Activated effector memory CD4-positive, alpha-beta T cell treated with Interleukin-2 at 50 U/mL for 16 hours (primary cell): Measurements from ENCODE around the gene SLC11A1.

Experiments used
- DNase-seq: peaks from one replicate; pipeline ENCODE4 v3.0.0-alpha.2; 2020

SLC11A1 gene, protein sequence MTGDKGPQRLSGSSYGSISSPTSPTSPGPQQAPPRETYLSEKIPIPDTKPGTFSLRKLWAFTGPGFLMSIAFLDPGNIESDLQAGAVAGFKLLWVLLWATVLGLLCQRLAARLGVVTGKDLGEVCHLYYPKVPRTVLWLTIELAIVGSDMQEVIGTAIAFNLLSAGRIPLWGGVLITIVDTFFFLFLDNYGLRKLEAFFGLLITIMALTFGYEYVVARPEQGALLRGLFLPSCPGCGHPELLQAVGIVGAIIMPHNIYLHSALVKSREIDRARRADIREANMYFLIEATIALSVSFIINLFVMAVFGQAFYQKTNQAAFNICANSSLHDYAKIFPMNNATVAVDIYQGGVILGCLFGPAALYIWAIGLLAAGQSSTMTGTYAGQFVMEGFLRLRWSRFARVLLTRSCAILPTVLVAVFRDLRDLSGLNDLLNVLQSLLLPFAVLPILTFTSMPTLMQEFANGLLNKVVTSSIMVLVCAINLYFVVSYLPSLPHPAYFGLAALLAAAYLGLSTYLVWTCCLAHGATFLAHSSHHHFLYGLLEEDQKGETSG

DNA sequence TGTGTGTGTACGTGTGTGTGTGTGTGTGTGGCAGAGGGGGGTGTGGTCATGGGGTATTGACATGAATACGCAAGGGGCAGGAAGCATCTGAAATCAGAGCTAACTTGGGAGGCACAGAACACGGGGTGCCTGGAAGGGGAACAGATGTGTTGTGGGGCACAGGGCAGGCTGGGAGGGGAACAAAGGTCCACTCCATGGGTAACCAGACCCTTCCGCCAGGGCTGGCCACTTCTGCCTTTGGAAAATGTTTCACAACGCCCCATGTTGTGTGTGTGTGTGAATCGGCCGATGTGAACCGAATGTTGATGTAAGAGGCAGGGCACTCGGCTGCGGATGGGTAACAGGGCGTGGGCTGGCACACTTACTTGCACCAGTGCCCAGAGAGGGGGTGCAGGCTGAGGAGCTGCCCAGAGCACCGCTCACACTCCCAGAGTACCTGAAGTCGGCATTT lies at the start of gene SLC11A1:
Gene SLC11A1 (plus strand): TSS at position 358 of the 451 bp plus-strand sequence. CDS start 96 bp downstream, outside the sequence.
- no peak for DNase-seq

DNA sequence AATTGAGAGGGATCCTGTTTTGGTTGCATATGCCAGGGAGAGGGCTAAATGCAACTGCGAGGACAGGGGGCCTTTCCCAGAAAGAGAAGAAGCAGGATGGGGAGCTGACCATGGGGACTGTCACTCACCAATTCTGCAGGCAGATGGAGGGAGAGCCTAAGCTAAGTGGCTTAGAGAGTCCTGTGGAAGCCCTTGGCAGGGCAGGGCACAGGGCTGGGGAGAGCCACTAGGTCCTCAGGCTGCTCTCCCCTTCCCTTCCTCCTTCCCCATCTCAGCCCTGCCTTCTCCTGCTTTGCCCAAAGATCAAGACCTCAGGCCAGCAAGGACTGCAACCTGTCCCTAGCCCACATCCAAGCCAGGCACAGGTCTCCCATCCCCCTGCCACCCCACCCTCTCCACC lies 49.8 kb upstream of the SLC11A1 start:
- no peak for DNase-seq

DNA sequence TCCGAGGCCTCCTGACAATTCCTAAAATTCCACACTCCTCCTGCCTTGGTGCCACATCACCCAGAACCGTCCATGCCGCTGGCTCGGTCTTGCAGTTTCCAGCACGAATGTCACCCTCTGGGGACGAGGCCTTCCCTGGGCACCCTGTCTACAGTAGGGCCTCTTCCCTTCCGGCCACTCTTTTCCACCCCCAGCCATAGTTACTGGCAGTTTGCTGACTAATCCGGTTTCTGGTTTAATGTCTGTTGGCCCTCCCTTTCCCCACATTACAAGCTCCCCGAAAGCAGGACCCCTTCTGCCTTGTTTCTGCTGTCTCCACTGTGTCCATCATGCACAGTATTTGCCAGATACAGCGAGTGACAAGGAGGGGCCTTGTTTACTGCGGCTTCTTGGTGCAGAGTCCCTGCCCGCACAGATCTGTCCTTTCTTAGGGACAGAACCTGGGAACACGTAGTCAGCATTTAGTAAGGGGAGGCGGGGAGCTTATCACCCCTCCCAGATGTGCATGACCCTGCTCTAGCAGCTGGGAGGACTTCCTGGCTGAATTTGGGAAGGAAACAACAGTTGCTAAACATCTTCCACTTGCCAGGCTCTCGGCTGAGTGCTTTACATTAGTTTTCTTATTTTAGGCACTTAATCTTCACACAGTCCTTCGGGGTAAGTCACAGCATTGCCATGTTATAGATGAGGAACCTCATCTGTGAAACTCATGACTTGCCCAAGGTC lies 49.0 kb upstream of the SLC11A1 start:
- DNase-seq: no peak

DNA sequence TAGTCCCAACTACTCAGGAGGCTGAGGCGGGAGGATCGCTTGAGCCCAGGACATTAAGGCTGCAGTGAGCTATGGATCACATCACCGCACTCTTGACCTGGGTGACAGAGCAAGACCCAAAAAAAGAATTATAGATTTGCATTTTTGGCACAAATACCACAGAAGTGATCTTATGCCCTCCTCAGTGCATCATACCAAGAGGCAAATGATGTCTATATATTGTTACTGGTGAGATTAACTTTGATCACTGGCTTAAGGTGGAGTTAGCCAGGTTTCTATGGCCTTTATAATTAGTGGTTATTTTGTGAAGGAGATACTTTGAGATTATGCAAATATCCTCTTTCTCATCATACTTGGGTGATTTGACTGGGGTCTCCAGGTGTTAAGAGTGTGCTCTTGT lies 47.5 kb upstream of the SLC11A1 start:
- no peak for DNase-seq

DNA sequence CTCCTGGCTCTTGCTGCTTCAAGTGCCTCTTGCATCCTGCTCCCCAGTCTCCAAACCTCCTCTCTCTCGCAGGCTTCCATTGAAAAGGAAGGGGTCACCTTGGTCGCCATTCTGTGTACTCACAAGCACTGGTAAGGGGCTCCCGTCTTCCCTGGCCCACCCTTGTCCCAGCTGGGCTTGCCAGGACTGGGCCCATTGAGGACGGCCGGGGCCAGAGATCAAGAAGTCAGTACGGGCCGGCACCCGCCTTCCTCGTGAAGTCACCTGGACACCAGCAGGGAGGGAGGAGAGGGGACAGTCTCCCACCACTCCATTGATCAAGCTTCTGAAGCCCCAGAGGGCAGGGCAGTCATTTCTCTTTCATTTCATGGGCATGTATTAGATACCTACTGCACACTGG lies 41.4 kb upstream of the SLC11A1 start:
- no peak for DNase-seq

DNA sequence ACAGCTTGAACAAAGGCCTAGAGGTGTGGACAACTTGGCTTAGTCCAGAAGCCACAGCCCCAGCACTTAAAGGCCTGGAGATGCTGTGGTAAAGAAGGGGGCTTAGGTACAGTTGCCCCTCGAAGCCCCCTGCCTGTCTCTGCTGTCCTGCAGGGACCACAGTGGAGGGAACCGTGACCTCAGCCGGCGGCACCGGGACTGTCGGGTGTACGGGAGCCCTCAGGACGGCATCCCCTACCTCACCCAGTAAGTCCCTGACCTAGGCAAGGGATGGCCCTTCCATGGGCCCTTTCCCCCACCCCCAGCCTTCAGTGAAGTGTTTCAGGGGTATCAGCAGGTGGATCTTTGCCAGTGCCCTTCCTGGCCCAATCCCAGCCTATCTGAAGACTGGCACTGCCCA lies 40.7 kb upstream of the SLC11A1 start:
- DNase-seq: no peak

DNA sequence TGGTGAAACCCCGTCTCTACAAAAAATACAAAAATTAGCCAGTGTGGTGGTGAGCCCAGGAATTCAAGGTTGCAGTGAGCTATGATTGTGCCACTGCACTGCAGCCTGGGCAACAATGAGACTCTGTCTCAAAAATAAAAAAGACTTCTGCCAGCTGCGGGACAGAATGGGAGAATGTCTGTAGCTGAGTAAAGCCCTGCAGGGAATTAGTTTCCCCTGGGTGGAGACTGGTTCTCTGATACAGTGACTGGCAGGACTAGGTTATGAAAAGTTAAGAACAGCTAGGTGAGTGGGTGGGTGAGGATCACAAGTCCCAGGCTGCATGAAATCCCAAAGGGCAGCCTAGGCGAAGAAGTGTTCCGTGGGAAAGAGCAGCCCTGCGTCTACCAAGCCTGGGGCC lies 39.2 kb upstream of the SLC11A1 start:
- DNase-seq: no peak

DNA sequence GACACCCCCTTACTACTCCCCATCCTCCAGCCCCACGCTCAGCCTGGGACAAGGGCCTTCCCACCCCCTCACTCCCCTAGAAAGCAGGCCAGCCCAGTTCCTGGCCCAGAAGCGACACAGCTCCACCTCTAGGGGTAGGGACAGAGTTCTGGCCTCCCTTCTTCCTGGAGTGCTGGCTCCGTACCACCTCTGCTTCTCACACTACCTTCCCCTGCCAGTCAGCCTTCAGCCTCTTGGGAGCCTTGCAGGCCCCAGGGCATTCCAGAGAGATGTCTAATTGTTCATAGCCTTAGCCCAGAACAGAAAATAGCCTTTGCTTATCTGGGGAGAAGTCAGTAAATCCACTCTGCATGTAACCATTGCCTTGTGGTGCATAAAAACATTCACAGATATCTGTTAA lies 38.5 kb upstream of the SLC11A1 start:
- no peak for DNase-seq

DNA sequence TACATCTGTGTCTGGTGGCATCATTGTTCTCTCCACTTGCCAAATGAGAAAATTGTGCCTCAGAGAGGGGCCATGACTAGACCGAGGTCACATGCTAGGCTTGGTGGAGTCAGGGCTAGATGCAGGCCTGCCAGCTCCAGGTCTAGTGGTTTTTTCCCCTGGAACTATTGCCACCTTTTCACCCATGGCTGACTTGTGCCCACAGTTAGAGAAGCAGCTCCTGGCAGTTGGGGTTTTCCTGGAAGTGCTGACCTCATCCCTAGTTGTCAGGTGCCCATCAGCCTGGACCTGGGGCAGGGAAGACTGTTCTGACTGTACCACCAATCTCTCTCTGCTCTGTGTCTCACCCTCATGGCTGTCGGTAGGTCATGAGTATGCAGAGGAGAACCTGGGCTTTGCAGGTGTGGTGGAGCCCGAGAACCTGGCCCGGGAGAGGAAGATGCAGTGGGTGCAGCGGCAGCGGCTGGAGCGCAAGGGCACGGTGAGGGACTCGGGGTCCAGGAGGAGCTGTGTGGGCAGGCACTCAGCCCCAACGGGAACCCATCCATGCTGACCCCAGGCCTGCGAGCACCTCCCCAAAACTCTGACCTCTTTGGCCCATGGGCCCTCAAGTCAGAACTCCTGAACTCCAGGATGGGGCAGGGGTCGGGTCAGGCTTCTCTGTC lies 37.9 kb upstream of the SLC11A1 start:
- no peak for DNase-seq

DNA sequence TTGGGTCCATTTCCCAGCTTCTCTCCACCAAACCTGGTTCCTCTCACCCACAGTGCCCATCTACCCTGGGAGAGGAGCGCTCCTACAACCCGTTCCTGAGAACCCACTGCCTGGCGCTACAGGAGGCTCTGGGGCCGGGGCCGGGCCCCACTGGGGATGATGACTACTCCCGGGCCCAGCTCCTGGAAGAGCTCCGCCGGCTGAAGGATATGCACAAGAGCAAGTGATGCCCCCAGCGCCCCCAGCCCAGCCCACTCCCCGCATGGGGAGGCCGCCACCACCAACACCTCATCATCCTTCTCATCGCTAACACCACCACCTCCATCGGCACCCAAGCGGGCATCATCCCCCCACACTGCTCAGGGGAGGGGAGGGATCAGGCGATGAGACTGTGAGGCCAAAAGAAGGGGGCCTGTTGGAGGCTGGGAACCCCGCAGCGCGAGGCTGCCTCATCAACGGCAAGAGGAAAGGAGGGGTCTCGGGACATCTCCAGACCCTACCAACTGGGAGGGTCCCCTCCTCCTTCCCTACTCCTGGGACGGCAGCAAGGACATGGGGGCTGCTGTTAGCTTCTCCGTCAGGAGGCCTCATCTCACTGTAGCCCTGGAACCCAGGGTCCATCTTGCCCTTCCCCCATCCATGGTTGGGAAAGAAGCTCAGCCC lies 37.2 kb upstream of the SLC11A1 start:
- DNase-seq: no peak

DNA sequence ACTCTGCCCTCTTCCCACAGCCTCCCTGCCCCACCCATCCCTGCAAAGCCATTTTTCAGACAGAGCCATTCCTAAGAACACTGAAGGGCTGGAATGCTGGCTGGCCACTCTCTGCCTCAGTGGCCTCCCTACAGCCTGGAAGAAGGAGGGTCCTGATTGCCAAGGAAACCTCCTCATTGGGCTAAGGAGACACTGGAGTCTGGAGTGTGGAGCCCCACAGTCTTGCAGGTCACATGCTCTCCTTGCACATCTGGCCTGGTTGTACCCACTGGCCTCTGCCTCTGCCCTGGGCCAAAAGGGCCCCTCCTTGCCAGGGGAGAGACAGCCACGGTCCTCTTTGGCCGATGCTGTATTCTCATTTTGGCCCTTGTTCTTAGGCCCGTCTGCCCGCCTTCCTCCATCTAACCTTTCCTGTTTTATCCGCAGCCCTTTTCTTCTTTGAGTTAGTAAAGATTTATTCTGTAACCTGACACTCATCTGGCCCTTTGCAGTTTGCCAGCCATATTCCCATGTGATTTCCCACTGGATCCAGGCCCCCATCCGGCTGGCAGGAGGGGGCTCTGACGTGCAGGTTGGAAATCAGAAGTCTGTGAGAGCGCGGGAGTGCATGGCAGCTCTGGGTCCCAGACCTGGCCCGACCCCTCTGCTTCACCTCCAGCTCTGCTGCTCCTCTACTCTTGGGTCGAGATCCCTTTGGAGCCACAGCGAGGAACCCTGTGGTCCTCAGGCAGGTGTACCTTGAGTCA lies 36.4 kb upstream of the SLC11A1 start:
- DNase-seq: no peak

DNA sequence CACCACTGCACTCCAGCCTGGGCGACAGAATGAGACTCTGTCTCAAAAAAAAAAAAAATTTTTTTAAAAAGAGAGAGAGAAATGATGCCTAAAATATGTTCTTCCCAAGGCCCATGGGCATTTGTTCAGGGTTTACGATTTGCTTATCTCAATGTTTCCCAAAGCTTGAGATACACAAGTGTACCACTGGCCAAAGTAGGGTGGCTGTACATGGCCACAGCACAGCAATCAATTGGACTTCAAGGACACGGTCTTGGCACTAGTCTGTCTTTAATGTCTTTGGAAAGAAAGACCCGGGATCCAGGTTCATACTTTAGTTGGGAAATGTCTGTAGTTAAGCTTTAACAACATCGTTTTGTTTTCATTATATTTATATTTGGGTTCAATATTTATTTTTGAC lies 34.9 kb upstream of the SLC11A1 start:
- DNase-seq: no peak

DNA sequence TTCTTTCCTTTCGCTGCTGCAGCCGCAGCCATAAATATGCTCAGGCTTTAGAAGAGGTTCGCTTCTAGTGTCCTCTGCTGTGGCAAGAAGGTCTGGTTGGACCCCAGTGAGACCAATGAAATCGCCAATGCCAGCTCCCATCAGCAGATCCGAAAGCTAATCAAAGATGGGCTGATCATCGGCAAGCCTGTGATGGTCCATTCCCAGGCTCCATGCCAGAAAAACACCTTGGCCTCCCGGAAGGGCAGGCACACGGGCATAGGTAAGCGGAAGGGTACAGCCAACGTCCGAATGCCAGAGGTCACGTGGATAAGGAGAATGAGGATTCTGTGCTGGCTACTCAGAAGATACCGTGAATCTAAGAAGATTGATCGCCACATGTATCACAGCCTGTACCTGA lies 28.0 kb upstream of the SLC11A1 start:
- no peak for DNase-seq

DNA sequence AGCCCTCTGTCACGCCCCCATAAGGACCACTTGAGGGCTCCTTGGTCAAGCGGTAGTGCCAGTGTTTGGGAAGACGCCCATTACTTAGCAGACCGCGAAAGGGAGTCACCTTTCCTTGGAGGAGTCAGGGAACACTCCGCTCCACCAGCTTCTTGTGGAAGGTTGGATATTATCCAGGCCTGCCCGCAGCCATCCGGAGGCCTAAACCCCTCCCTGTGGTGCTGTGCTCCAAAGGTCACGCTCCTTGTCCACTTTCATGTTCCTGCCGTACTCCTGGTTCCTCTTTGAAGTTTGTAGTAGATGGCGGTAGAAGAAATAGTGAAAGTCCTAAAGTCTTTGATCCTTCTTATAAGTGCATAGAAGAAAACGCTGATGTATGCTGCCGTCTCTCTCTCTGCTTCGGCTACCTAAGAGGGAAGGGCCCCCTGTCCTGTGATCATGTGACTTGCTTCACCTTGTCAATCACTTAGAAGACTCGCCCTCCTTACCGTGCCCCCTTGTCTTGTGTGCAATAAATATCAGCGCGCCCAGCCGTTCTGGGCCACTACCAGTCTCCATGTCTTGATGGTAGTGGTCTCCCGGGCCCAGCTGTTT lies 27.1 kb upstream of the SLC11A1 start:
- no peak for DNase-seq

DNA sequence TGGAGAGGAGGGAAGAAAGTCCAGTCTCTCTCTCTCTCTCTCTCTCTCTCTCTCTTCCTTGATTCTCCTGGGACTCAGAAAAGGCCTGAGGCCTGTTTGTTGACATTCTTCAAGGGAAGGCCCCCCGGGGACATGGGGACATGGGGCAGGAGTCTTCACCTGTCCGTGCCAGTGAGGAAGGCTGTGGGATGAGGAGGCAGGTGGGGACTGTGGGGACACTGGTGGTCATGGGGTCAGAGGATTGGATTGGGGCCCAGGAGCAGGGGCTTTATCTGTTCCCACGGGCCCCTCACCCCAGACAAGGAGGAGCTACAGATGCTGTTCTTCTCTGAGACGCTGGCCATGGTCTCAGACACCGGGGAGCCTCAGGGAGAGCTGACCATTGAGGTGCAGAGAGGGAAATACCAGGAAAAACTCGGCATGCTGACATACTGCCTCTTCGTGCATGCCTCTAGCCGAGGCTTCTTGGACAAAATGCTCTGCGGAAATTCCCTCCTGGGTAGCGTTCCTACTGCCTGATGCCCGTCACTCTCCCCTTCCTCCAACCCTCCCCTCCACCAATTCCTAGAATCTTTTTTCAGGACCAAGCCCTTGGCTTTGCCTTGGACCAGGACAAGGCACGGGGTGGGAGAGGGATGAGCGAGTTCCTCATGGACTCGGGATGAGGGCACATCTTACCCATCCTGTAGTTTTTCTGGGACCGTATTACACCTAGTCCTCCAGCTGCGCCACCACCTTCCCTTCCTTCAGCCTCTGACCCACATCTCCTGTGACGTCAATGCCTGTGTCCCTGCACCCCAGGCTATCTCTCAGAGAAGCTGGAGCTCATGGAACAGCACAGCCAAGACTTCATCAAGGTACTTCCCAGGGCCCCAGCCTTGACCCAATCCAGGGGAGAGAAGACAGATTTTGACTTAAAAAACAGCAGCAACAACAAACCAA lies 24.6 kb upstream of the SLC11A1 start:
- no peak for DNase-seq

DNA sequence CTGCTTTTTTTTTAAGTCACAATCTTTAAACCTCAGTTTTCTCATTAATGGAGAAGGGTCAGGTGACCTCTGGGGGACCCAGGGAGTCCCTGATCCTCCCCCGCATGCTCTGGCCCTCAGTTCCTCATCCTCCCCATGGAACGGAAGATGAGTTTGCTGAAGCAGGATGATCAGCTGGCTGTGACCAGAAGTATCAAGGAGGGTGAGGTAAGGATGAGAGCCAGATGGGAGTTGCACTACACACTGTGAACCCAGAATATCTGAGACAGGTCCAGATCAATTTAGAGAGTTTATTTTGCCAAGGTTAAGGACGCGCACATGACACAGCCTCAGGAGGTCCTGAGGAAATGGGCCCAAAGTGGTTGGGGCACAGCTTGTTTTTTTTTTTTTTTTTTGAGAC lies 21.6 kb upstream of the SLC11A1 start:
- no peak for DNase-seq

DNA sequence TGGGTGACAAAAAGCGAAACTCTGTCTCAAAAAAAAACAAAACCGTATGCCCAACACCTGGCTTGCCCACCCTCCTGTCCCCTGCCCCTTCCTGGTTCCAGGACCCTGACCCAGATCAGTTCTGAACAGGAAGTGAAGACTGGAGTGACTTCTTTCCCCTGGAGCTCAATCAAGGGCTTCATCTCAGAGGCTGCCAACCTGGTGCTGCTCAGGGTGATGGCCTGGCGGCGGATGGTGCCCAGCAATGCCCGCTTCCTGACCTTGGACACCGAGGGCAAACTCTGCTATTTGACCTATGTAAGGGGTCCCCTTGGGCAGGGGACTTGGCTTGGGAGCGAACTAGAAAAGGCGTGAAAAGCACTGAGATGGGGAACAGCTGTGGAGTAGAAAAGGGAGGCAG lies 19.5 kb upstream of the SLC11A1 start:
- DNase-seq: no peak

DNA sequence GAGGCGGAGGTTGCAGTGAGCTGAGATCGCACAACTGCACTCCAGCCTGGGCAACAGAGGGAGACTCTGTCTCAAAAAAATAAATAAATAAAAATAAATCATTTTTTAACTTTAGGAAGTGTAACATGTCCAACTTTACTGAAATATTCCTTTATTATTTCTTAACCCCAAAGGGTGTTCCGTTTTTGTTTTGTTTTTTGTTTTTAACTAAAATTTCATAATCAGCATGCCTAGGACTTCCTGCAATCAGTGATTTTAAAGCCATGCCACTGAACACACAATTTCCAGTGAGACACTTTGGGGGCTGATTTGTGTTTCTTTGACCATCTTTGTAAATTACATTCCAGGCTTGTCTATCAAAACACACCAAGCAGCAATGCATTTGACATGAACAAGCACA lies 18.3 kb upstream of the SLC11A1 start:
- no peak for DNase-seq

DNA sequence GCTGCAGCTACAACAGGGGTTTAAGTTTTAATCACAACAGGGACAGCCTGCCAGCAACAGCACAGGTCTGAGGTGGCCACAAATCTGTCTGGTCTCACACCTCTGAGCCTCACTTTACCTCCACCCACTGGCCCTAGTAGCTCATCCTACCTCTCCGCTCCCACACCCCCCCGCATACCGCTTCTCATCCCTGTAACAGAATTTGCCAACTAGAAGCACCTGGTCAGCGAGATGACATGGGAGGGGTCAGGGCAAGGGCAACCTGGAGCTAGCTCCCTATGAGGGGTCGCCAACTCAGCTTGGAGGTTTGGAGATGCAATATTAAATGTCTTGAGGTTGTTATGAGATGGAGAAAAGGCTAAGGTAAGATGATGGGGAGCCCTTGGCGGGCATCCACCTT lies 17.9 kb upstream of the SLC11A1 start:
- no peak for DNase-seq

DNA sequence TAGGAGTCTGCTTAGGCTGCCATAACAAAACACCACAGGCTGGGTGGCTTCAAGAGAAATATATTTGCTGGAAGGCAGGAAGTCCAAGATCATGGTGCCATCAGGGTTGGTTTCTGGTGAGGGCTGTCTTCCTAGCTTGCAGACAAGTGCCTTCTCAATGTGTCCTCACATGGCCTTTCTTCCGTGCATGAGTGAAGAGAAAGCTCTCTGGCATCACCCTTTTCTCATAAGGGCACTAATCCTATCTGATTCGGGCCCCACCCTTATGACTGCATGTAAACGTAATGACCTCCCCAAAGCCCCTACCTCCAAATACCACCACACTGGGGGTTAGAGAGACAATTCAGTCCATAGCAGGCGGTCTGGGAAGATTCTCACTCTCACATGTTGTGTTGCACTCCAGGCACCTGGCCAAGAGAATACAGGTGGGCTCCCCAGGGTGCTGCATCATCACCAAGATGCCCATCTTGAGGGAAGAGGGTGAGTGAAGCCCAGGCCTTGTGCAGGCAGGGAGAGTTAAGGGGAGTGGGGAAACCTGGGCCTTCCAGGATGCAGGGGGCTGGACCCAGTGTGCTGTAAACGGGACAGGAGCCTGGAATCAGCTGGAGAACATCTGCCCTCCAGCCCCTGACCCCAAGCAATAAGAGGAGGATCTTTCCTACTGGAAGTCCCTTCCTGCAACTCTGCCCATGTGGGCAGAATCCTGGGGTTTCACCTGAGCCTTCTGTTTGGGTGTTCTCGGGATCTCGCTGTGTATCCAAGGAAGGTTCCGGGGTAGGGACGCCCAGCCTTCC lies 15.3 kb upstream of the SLC11A1 start:
- no peak for DNase-seq
